SK-N-SH (cell line): ENCODE measurements around the gene BMP2. TPM values are rescaled to one million over a fixed set of nuclear protein-coding genes. Genes with fewer than 3 reads are reported as not detected.

Experiments used
- CTCF ChIA-PET: fragments of 300-600, 350-600 bp; formaldehyde crosslinking; extraction: SDS; loops from one replicate; lab custom pipeline; 2021; lab: Yijun Ruan, JAX
- POLR2A ChIA-PET: fragments of 350-600 bp; sonication (Branson Sonifier 250); formaldehyde crosslinking; extraction: SDS; loops from one replicate; lab custom pipeline; 2020; ENCODE audit warnings: antibody characterized with exemption, inconsistent platforms; lab: Yijun Ruan, JAX
- DNase-seq: peaks from one replicate; pipeline ENCODE4 v3.0.0; 2012
- H2AFZ ChIP-seq: fragments of 200-600 bp; sonication (generic); 2 replicates; pipeline ENCODE4 v1.8.1; 2016; ENCODE audit warnings: antibody characterized with exemption, mild to moderate bottlenecking, low read depth
- H3F3A ChIP-seq: fragments of 200-600 bp; sonication (generic); replicated peaks from 2 replicates; pipeline ENCODE3; 2016; ENCODE audit warnings: antibody characterized with exemption, mild to moderate bottlenecking; ENCODE audit not compliant: insufficient read depth
- H3K27ac ChIP-seq, 2 experiments: fragments of 200-500 bp in 1 of 2; fragments of 200-600 bp in 1 of 2; sonication (Bioruptor generic) in 1 of 2; sonication (generic), shearing (Covaris generic) in 1 of 2; 2 replicates each; pipeline versions ENCODE4 v1.5.1 to v1.6.1; 2014 to 2016; ENCODE audit warnings: low read depth in 2 of 2, inconsistent platforms in 1 of 2, low read length in 1 of 2, mild to moderate bottlenecking in 1 of 2, mixed read lengths in 1 of 2
- H3K27me3 ChIP-seq: fragments of 200-600 bp; sonication (generic), shearing (Covaris generic); 2 replicates; pipeline ENCODE4 v1.6.1; 2016; ENCODE audit warnings: mixed run types; ENCODE audit not compliant: insufficient read depth
- H3K36me3 ChIP-seq, 2 experiments: fragments of 200-500 bp in 1 of 2; fragments of 200-600 bp in 1 of 2; sonication (Bioruptor generic) in 1 of 2; sonication (generic) in 1 of 2; replicated peaks in 1 of 2; 2 replicates each; pipeline versions ENCODE3 to v1.5.1; 2014 to 2016; ENCODE audit warnings: low read length in 1 of 2, mild to moderate bottlenecking in 1 of 2; ENCODE audit not compliant: insufficient read depth in 2 of 2, control insufficient read depth in 1 of 2
- H3K4me1 ChIP-seq, 2 experiments: fragments of 200-500 bp in 1 of 2; fragments of 200-600 bp in 1 of 2; sonication (Bioruptor generic) in 1 of 2; sonication (generic), shearing (Covaris generic) in 1 of 2; 2 replicates each; pipeline versions ENCODE4 v1.5.1 to v1.6.1; 2014 to 2016; ENCODE audit warnings: low read depth in 1 of 2, low read length in 1 of 2, mixed run types in 1 of 2; ENCODE audit not compliant: insufficient read depth in 2 of 2, control insufficient read depth in 1 of 2
- H3K4me2 ChIP-seq: fragments of 200-600 bp; sonication (generic), shearing (Covaris generic); 2 replicates; pipeline ENCODE4 v1.6.1; 2017; ENCODE audit warnings: mixed run types
- H3K4me3 ChIP-seq, 2 experiments: fragments of 200-500 bp in 1 of 2; fragments of 200-600 bp in 1 of 2; sonication (Bioruptor generic) in 1 of 2; sonication (generic), shearing (Covaris generic) in 1 of 2; 2 replicates each; pipeline versions ENCODE4 v1.5.1 to v1.8.1; 2014 to 2016; ENCODE audit warnings: low read depth in 2 of 2, inconsistent platforms in 1 of 2, low read length in 1 of 2, mild to moderate bottlenecking in 1 of 2, mixed read lengths in 1 of 2, moderate library complexity in 1 of 2
- H3K79me2 ChIP-seq: fragments of 200-600 bp; sonication (generic); 2 replicates; pipeline ENCODE4 v1.8.1; 2017; ENCODE audit warnings: mild to moderate bottlenecking; ENCODE audit not compliant: insufficient read depth
- H3K9ac ChIP-seq: fragments of 200-600 bp; sonication (generic); 2 replicates; pipeline ENCODE4 v1.6.1; 2017; ENCODE audit warnings: mixed run types
- H3K9me2 ChIP-seq: fragments of 200-600 bp; sonication (generic); 2 replicates; pipeline ENCODE4 v1.6.1; 2017; ENCODE audit warnings: mixed run types
- H3K9me3 ChIP-seq: fragments of 200-600 bp; sonication (generic); 2 replicates; pipeline ENCODE4 v1.6.1; 2017; ENCODE audit warnings: mixed run types, mild to moderate bottlenecking, moderate library complexity
- H4K20me1 ChIP-seq: fragments of 200-600 bp; sonication (generic); 2 replicates; pipeline ENCODE4 v1.6.1; 2017; ENCODE audit warnings: mild to moderate bottlenecking, mixed run types; ENCODE audit not compliant: insufficient read depth
- CTCF ChIP-seq: fragments of 200-600 bp; sonication (generic); IDR thresholded peaks from 2 replicates; pipeline ENCODE4 v1.6.1; 2017; ENCODE audit warnings: antibody characterized with exemption, mild to moderate bottlenecking, moderate library complexity
- ELF1 ChIP-seq: IDR thresholded peaks from 2 replicates; pipeline ENCODE4 v1.4.0; 2012
- EP300 ChIP-seq, 2 experiments: IDR thresholded peaks; 2 replicates each; pipeline versions ENCODE4 v1.4.0 to v1.6.1; 2012; ENCODE audit warnings: borderline replicate concordance in 1 of 2, low read depth in 1 of 2, low read length in 1 of 2
- EZH2phosphoT487 ChIP-seq: fragments of 200-600 bp; sonication (generic); IDR thresholded peaks from 2 replicates; pipeline ENCODE4 v1.6.1; 2017; ENCODE audit warnings: low read depth, mixed run types, mild to moderate bottlenecking, antibody characterized with exemption, moderate library complexity, borderline replicate concordance
- FOSL2 ChIP-seq: IDR thresholded peaks from 2 replicates; pipeline ENCODE4 v1.4.0; 2012; ENCODE audit warnings: low read depth, mild to moderate bottlenecking, moderate library complexity, borderline replicate concordance
- FOXM1 ChIP-seq: IDR thresholded peaks from 2 replicates; pipeline ENCODE4 v1.4.0; 2012; ENCODE audit warnings: low read depth, mild to moderate bottlenecking
- GATA2 ChIP-seq: sonication (generic); formaldehyde crosslinking; IDR thresholded peaks from 2 replicates; pipeline ENCODE4 v1.5.0; 2020; ENCODE audit warnings: mild to moderate bottlenecking, missing genetic modification reagents
- JUND ChIP-seq: IDR thresholded peaks from 2 replicates; pipeline ENCODE4 v1.4.0; 2012
- MEF2A ChIP-seq: IDR thresholded peaks from 2 replicates; pipeline ENCODE4 v1.4.0; 2012; ENCODE audit warnings: low read depth, borderline replicate concordance
- MXI1 ChIP-seq: IDR thresholded peaks from 2 replicates; pipeline ENCODE4 v1.6.1; 2012; ENCODE audit warnings: mild to moderate bottlenecking, low read depth, low read length, improper control_type of control experiment
- NRF1 ChIP-seq: IDR thresholded peaks from 2 replicates; pipeline ENCODE4 v1.6.1; 2012; ENCODE audit warnings: low read depth, mild to moderate bottlenecking, low read length
- PBX3 ChIP-seq: IDR thresholded peaks from 2 replicates; pipeline ENCODE4; 2012
- POLR2AphosphoS5 ChIP-seq: IDR thresholded peaks from 2 replicates; pipeline ENCODE4 v1.6.1; 2012; ENCODE audit warnings: low read depth, low read length
- RAD21 ChIP-seq: IDR thresholded peaks from 2 replicates; pipeline ENCODE4 v1.6.1; 2012; ENCODE audit warnings: mild to moderate bottlenecking, low read length
- RFX5 ChIP-seq: IDR thresholded peaks from 2 replicates; pipeline ENCODE4 v1.6.1; 2012; ENCODE audit warnings: mild to moderate bottlenecking, improper control_type of control experiment, low read length
- RXRA ChIP-seq: IDR thresholded peaks from 2 replicates; pipeline ENCODE4 v1.4.0; 2012; ENCODE audit warnings: low read depth, mild to moderate bottlenecking, borderline replicate concordance
- SMC3 ChIP-seq: IDR thresholded peaks from 2 replicates; pipeline ENCODE4 v1.6.1; 2012; ENCODE audit warnings: low read depth, low read length, improper control_type of control experiment
- TAF1 ChIP-seq: IDR thresholded peaks from 2 replicates; pipeline ENCODE4 v1.6.1; 2012; ENCODE audit warnings: low read depth, mild to moderate bottlenecking, low read length, moderate library complexity, borderline replicate concordance
- TCF12 ChIP-seq: IDR thresholded peaks from 2 replicates; pipeline ENCODE4 v1.4.0; 2012
- USF1 ChIP-seq: IDR thresholded peaks from 2 replicates; pipeline ENCODE4 v1.4.0; 2012; ENCODE audit warnings: low read depth, borderline replicate concordance
- USF2 ChIP-seq: fragments of 150-350 bp; IDR thresholded peaks from 2 replicates; pipeline ENCODE4 v1.6.1; 2017; ENCODE audit warnings: antibody characterized with exemption, low read length, low read depth, borderline replicate concordance
- YY1 ChIP-seq: IDR thresholded peaks from 2 replicates; pipeline ENCODE4 v1.4.0; 2012; ENCODE audit warnings: low read depth, mild to moderate bottlenecking
- ZBTB33 ChIP-seq: IDR thresholded peaks from 2 replicates; pipeline ENCODE4 v1.4.0; 2012; ENCODE audit warnings: low read depth, borderline replicate concordance
- WGBS: methylation state at CpG from one replicate; pipeline ENCODE4 v1.1.6; 2017; ENCODE audit warnings: low lambda C conversion rate; 5-methylcytosine and 5-hydroxymethylcytosine counted together
- polyA plus RNA-seq, 3 experiments: library from polyadenylated mRNA; depleted of rRNA; stranded (reverse); fragments of >200 nt; gene quantifications; 2 replicates each; pipeline ENCODE4 v1.2.3, GENCODE V29; 2012

Gene BMP2
- polyA plus RNA-seq, 1 of the 3 experiments (the other 2 are of a cell fraction): 0.25 TPM

GRCh38 chr20:6740096-6740495, 27.4 kb upstream of the BMP2 start (continued):
- no peak for TF ChIP-seq USF2
- no peak for TF ChIP-seq RXRA
- no peak for TF ChIP-seq ZBTB33
- no peak for TF ChIP-seq EZH2phosphoT487
- no peak for TF ChIP-seq GATA2 (CRISPR knock-in tag)
- no peak for TF ChIP-seq CTCF
- no peak for TF ChIP-seq USF1
- no peak for TF ChIP-seq RAD21

- Histone ChIP-seq H3K9me2 (no peaks in the 10 kb centered on the region), H3K36me3 (no peaks in the 10 kb centered on the region), H3K27me3 (no peaks in the 10 kb centered on the region), H3K4me2 (no peak overlapping the region), H3K9me3 (no peaks in the 10 kb centered on the region), H3K4me3 (no peak overlapping the region), H3K27ac (no peak overlapping the region), H4K20me1 (no peaks in the 10 kb centered on the region), H3K4me1 (no peaks in the 10 kb centered on the region), H3F3A (no peaks in the 10 kb centered on the region), H3K79me2 (no peaks in the 10 kb centered on the region), H2AFZ (no peak overlapping the region), H3K9ac (no peak overlapping the region)
- WGBS: 50% methylated on average over 1 of the region's 1 CpG
- DNase-seq: no peak
- ChIA-PET POLR2A (no interaction called here), CTCF (interaction anchor here (2.1 kb wide), 1 partner anchor 22 kb away, joined by 6 read pairs; no protein-coding TSS in a partner anchor)
- no peak for TF ChIP-seq NRF1
- no peak for TF ChIP-seq JUND
- TF ChIP-seq ELF1: no peak
- no peak for TF ChIP-seq EZH2phosphoT487
- TF ChIP-seq ZBTB33: no peak
- no peak for TF ChIP-seq YY1
- no peak for TF ChIP-seq POLR2AphosphoS5
- TF ChIP-seq SMC3: no peak
- TF ChIP-seq RAD21: no peak
- no peak for TF ChIP-seq MEF2A
- no peak for TF ChIP-seq MXI1
- TF ChIP-seq TAF1: no peak
- no peak for TF ChIP-seq FOXM1
- no peak for TF ChIP-seq RFX5
- TF ChIP-seq USF2: no peak
- no peak for TF ChIP-seq PBX3
- TF ChIP-seq EP300 (IDR thresholded peaks at IDR 0.05; ENCODE audit: borderline replicate concordance in 1 of 2, low read depth in 1 of 2, low read length in 1 of 2): no peak
- no peak for TF ChIP-seq FOSL2
- TF ChIP-seq TCF12: no peak
Measured at GRCh38 chr20:6744180-6744579, 23.3 kb upstream of the BMP2 start.
